ENCODE data around the gene MICAL3. TPM values are rescaled to one million over a fixed set of nuclear protein-coding genes. Genes with fewer than 3 reads are reported as not detected.

Gene MICAL3
- total RNA-seq, 1 donor from 2014 or later, result 33.6 TPM

GRCh38 chr22:17926516-17926915 is 97.8 kb downstream of the MICAL3 start:
- DNase-seq (ENCODE audit: low spot score), result no peak
- Mint-ChIP-seq H3K27ac (no peak overlapping the region), H3K27me3 (ENCODE audit: insufficient read depth, low read depth) (no peaks in the 10 kb centered on the region), H3K36me3 (no peaks in the 10 kb centered on the region), H3K4me3 (no peak overlapping the region), H3K4me1 (peaks cover 7% of the 10 kb centered on the region), H3K9me3 (peaks cover 2% of the 10 kb centered on the region)
- H4K20me1 ChIP-seq (ENCODE audit: low read depth), result peaks cover 51% of the 10 kb centered on the region
- peaks cover 6% of the 10 kb centered on the region for H3K4me1 ChIP-seq
- H3K27ac ChIP-seq, result no peak overlapping the region
- peaks cover 76% of the 10 kb centered on the region for H3K79me2 ChIP-seq (ENCODE audit: low read depth)
- H3K9me3 ChIP-seq (ENCODE audit: low read depth), result no peaks in the 10 kb centered on the region
- H3K4me2 ChIP-seq, result no peak overlapping the region
- no peaks in the 10 kb centered on the region for H3K27me3 ChIP-seq
- no peaks in the 10 kb centered on the region for H3K36me3 ChIP-seq
- no peak overlapping the region for H3K4me3 ChIP-seq
- no peak for TF ChIP-seq CTCF (IDR thresholded peaks at IDR 0.05)
- no peak for TF ChIP-seq EZH2 (IDR thresholded peaks at IDR 0.05)
- no peaks in the 10 kb centered on the region for H3F3A ChIP-seq (ENCODE audit: low read depth)
- H2AFZ ChIP-seq (replicated peaks), result no peak overlapping the region
- H3K9ac ChIP-seq, result no peak overlapping the region

GRCh38 chr22:17925431-17925841 is 98.9 kb downstream of the MICAL3 start:
- Histone ChIP-seq H3K27me3 (peaks cover 6% of the 10 kb centered on the region), H2AFZ (replicated peaks) (no peak overlapping the region), H3K4me3 (no peak overlapping the region), H3K36me3 (no peaks in the 10 kb centered on the region), H3K4me1 (peaks cover 6% of the 10 kb centered on the region), H3K4me2 (no peak overlapping the region), H3F3A (ENCODE audit: low read depth) (no peaks in the 10 kb centered on the region), H3K27ac (no peak overlapping the region), H3K79me2 (ENCODE audit: low read depth) (peaks cover 76% of the 10 kb centered on the region), H3K9me3 (ENCODE audit: low read depth) (no peaks in the 10 kb centered on the region), H4K20me1 (ENCODE audit: low read depth) (peaks cover 62% of the 10 kb centered on the region), H3K9ac (no peak overlapping the region)
- H3K4me3 Mint-ChIP-seq, result no peak overlapping the region
- H3K27me3 Mint-ChIP-seq (ENCODE audit: insufficient read depth, low read depth), result no peaks in the 10 kb centered on the region
- TF ChIP-seq EZH2 (IDR thresholded peaks at IDR 0.05) (no peak), CTCF (IDR thresholded peaks at IDR 0.05) (no peak), EZH2phosphoT487 (IDR thresholded peaks at IDR 0.05) (no peak)
- H3K27ac Mint-ChIP-seq, result no peak overlapping the region
- H3K4me1 Mint-ChIP-seq, result peaks cover 14% of the 10 kb centered on the region
- H3K9me3 Mint-ChIP-seq, result no peaks in the 10 kb centered on the region
- no peak for DNase-seq (ENCODE audit: low spot score)
- no peaks in the 10 kb centered on the region for H3K36me3 Mint-ChIP-seq

GRCh38 chr22:17924735-17925364 is 99.5 kb downstream of the MICAL3 start:
- no peaks in the 10 kb centered on the region for H3K36me3 Mint-ChIP-seq
- H3K4me3 Mint-ChIP-seq, result no peak overlapping the region
- Histone ChIP-seq H3K4me1 (peaks cover 10% of the 10 kb centered on the region), H3K9me3 (ENCODE audit: low read depth) (no peaks in the 10 kb centered on the region), H3K4me3 (no peak overlapping the region), H3F3A (ENCODE audit: low read depth) (no peaks in the 10 kb centered on the region), H4K20me1 (ENCODE audit: low read depth) (peaks cover 67% of the 10 kb centered on the region), H3K27me3 (peaks cover 6% of the 10 kb centered on the region), H3K27ac (no peak overlapping the region), H2AFZ (replicated peaks) (no peak overlapping the region), H3K79me2 (ENCODE audit: low read depth) (peaks cover 71% of the 10 kb centered on the region), H3K9ac (no peak overlapping the region), H3K36me3 (no peaks in the 10 kb centered on the region), H3K4me2 (no peak overlapping the region)
- no peak for TF ChIP-seq CTCF (IDR thresholded peaks at IDR 0.05)
- no peak for TF ChIP-seq EZH2 (IDR thresholded peaks at IDR 0.05)
- no peak for TF ChIP-seq EZH2phosphoT487 (IDR thresholded peaks at IDR 0.05)
- DNase-seq (ENCODE audit: low spot score), result no peak
- H3K27me3 Mint-ChIP-seq (ENCODE audit: insufficient read depth, low read depth), result no peaks in the 10 kb centered on the region
- H3K9me3 Mint-ChIP-seq, result no peaks in the 10 kb centered on the region
- no peak overlapping the region for H3K27ac Mint-ChIP-seq
- H3K4me1 Mint-ChIP-seq, result peaks cover 17% of the 10 kb centered on the region

Data from neural progenitor cell (in vitro differentiated cells).